Stimulated activated CD4-positive, alpha-beta T cell treated with anti-CD3 and anti-CD28 coated beads, TNF-alpha, amount 100 ng/mL, for 48 hours (primary cell): ENCODE results near the gene SARS2.
"Not testable (repeated sequence)": the region's sequence is repeated elsewhere in the genome, so short reads cannot be mapped to it uniquely, and the experiment has no call there.

Experiments used
- DNase-seq, 3 donors: peaks; one replicate each; pipeline ENCODE4 v3.0.0-alpha.2; 2020; ENCODE audit warnings: low read depth in 3 of 3

The SARS2 gene, protein sequence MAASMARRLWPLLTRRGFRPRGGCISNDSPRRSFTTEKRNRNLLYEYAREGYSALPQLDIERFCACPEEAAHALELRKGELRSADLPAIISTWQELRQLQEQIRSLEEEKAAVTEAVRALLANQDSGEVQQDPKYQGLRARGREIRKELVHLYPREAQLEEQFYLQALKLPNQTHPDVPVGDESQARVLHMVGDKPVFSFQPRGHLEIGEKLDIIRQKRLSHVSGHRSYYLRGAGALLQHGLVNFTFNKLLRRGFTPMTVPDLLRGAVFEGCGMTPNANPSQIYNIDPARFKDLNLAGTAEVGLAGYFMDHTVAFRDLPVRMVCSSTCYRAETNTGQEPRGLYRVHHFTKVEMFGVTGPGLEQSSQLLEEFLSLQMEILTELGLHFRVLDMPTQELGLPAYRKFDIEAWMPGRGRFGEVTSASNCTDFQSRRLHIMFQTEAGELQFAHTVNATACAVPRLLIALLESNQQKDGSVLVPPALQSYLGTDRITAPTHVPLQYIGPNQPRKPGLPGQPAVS

GRCh38 chr19:38929929-38930775 is at the start of gene SARS2:
SARS2 (minus strand) TSS chr19:38930763; CDS start chr19:38930736, 27 bp downstream.
- DNase-seq = peak; percentile 81 to 84 (median 82)

DNA sequence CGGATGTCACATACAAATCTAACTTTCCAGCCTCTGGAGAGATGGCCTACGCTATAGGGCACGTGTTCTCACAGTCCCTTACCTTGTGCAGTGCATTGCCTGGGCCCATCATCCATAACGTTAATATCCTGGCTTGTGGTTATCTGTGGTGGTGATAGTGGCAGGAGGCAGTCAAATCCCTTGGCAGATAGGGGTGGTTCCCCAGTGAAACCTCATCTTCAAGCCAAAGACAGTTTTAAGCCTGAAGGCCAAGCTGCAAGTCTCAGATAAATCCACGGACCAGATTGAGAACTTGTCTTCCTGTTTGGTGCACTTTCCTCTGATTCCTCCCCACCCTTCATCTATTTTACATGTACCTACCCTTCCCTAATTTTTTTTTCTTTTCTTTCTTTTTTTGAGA is 49.2 kb upstream of the SARS2 start:
- no peak for DNase-seq

GRCh38 chr19:38978326-38978689 is 47.7 kb upstream of the SARS2 start:
- no peak for DNase-seq

GRCh38 chr19:38977445-38978325 is 47.1 kb upstream of the SARS2 start:
- peak; percentile 46 to 74 (median 46) for DNase-seq

DNA sequence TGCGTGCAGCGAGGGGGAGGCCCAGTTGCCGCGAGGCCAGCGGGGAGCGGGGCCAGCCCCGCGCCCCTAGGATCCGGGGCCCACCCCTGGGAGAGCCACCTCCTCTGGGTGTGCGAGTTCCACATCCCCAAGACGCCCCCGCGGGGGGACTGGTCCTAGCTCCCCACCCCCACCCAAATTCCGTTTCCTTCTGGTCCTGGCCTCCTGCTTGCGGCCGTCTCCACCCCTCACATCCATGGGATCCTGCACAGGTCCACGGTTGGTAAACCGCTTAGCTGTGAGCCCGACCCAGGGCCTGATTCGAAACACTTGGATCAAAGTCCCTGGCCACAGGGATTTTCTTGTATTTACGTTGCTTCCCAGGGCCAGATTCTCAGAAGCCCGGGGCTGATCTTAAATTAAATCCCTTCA is 45.3 kb upstream of the SARS2 start:
- no peak for DNase-seq

DNA sequence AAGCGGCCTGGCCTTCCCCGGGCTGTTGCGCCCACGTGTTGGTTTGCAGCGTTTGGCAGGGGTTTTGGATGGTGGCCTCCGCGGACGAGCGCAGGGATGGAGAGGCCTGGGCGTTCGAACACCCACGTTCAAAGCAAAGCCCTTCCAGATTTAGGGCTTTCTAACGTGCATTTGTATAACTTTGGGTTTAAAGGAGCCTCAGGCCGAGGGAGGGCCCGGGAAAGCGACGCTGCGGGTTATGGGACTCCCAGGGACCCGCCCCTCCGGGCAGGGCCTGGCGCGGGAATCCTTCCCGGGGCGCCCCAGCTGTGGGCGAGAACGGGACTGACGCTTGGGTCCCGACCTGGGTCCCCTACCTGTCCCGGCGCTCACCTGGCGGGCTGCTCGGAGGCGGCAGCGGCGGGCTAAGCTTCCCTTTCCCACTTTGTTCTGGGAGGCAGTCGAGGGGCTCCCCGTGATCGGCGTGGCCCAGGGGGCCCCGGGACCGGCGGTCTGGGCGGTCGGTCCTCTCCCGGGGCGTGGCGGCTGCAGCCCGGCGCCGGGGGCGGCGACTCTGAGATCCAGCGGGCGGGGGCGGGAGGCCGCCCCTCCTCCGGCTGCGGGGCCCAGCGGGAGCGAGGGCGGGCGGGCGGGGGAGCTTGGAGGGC is 44.8 kb upstream of the SARS2 start, which contains the start of gene FBXO17:
Gene FBXO17, minus strand, starts transcription at position 529 of the 647 bp plus-strand sequence. CDS start 25,423 bp downstream, outside the sequence.
- DNase-seq = no peak

GRCh38 chr19:38974624-38975213 is 44.2 kb upstream of the SARS2 start:
- no peak for DNase-seq

GRCh38 chr19:38971672-38972071 is 41.1 kb upstream of the SARS2 start:
- DNase-seq = no peak

DNA sequence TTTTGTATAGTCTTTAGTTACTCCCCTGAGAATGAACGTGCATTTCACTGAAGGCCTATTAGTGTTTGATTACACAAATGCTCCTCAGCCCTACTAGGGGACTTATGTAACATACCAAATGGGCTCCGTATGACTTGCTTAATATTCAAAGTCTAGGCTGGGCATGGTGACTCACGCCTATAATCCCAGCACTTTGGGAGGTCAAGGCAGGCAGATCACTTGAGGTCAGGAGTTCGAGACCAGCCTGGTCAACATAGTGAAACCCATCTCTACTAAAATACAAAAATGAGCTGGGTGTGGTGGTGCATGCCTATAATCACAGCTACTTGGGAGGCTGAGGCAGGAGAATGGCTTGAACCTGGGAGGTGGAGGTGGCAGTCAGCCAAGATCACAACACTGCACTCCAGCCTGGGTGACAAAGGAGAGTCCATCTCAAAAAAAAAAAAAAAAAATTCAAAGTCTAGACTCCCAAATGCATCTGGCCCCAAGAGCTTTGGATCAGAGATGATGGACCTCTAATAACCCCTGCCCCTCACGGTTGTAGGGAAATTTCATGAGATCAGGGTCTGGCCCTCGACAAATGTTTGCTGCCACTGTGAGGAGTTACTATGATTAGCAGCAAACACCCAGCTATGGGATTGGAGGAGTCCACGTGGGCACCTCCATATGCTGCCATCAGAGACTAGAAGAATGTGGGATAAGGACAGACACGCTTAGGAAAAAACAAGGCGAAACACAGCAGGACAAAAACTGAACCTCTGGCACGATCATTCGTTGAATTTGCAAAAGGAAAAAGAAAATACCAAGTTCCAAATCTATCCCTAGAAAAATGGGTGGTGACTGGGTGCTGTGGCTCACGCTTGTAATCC is 40.3 kb upstream of the SARS2 start:
- no peak for DNase-seq

DNA sequence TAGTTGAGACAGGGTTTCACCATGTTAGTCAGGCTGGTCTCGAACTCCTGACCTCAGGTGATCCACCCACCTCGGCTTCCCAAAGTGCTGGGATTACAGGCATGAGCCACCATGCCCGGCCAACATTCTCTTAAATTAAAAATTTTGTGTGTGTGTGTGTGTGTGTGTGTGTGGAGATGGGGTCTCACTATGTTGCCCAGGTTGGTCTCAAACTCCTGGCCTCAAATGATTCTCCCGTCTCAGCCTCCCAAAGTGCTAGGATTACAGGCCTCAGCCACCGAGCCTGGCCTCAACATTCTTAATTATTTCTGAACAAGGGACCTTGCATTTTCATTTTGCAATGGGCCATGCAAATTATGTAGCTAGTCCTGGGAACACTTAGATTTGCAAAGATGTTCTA is 35.6 kb upstream of the SARS2 start:
- DNase-seq = not testable (repeated sequence)

- no peak for DNase-seq
These were observed 34.2 kb upstream of the SARS2 start for GRCh38 chr19:38964738-38965137.

DNA sequence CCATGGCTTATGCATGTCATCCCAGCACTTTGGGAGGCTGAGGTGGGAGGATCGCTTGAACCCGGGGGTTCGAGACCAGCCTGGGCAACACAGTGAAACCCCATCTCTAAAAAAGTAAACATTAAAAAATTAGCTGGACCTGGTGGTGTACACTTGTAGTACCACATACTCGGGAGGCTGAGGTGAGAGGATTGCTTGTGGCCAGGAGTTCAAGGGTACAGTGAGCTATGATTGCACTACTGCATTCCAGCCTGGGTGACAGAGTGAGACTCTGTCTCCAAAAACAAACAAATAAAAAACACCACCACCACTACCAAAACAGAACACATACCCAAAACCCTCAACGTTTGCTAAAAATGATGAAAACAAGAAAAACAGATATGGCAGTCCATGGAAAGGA is 29.1 kb upstream of the SARS2 start:
- no peak for DNase-seq

GRCh38 chr19:38958301-38958700 is 27.7 kb upstream of the SARS2 start:
- DNase-seq = no peak

- no peak for DNase-seq
These were observed 25.7 kb upstream of the SARS2 start for GRCh38 chr19:38956264-38956663.

GRCh38 chr19:38953677-38954076 is 23.1 kb upstream of the SARS2 start:
- DNase-seq = no peak

GRCh38 chr19:38952395-38953165 is 22.0 kb upstream of the SARS2 start:
- peak in 1 of 3 donors; percentile 32 for DNase-seq

- no peak for DNase-seq
These were observed 20.6 kb upstream of the SARS2 start for GRCh38 chr19:38951187-38951586.

DNA sequence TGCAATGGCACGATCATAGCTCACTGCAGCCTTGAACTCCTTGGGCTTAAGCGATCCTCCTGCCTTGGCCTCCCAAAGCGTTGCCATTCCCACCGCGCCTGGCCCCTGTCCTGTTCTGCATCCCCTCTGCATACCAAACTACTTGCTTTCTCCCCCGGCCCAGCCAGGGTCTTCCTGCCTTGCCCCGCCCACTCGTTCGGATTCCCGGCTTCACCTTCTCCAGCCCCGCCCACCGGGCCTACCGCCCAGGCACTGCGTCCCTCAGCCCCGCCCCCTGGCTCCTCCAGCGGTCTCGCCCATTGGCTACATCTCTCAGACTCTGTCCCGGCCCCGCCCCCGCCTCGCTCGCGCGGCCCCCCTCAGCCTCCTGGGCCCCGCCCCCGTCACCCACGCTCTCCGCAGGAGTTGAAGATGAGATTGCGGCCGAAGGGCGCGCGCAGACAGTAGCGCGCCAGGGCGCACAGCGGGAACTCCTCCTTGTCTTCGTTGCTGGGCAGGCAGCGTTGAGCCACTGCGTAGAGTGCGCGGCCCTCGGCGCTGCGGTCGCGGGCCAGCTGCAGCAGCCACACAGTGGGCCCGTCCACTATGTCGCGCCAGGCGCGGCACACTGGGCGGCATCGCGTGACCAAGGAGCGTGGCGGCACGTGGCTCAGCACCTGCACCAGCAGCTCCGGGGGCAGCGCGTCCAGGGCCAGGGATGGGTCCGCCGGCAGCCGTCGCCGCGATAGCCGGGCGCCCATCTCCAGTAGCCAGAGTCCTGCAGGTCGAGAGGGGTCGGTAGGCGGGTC is 19.2 kb upstream of the SARS2 start:
- DNase-seq = peak; percentile 71 to 93 (median 83)
